Ecto neural progenitor cell (in vitro differentiated cells): ENCODE results near the gene MS4A8.
"Not testable (repeated sequence)": the region's sequence is repeated elsewhere in the genome, so short reads cannot be mapped to it uniquely, and the experiment has no call there.

Experiments
- DNase-seq: peaks from one replicate; pipeline ENCODE4 v3.0.0-alpha.2; 2018; ENCODE audit warnings: low spot score

MS4A8 gene

GRCh38 chr11:60699284-60699691 lies at the start of gene MS4A8:
TSS of gene MS4A8 (plus strand) at chr11:60699612. CDS start at chr11:60700861, 1,249 bp downstream.
- DNase-seq, result no peak

GRCh38 chr11:60657888-60658287 lies 41.5 kb upstream of the MS4A8 start:
- DNase-seq, result no peak

GRCh38 chr11:60658409-60658808 lies 41.0 kb upstream of the MS4A8 start:
- no peak for DNase-seq

- no peak for DNase-seq
Measured at GRCh38 chr11:60672255-60672654, 27.2 kb upstream of the MS4A8 start.

- not testable (repeated sequence) for DNase-seq
Measured at GRCh38 chr11:60678231-60678630, 21.2 kb upstream of the MS4A8 start.

- no peak for DNase-seq
Measured at GRCh38 chr11:60679879-60680278, 19.5 kb upstream of the MS4A8 start.

GRCh38 chr11:60680455-60681119 lies 18.8 kb upstream of the MS4A8 start:
- DNase-seq, result no peak

- DNase-seq, result not testable (repeated sequence)
Measured at GRCh38 chr11:60684541-60684848, 14.9 kb upstream of the MS4A8 start.

GRCh38 chr11:60691661-60692060 lies 7.8 kb upstream of the MS4A8 start:
- DNase-seq, result no peak

GRCh38 chr11:60699936-60700335 lies 524 bp downstream of the MS4A8 start:
- no peak for DNase-seq

GRCh38 chr11:60700689-60701468 lies 1.5 kb downstream of the MS4A8 start:
- DNase-seq, result peak; percentile 59

GRCh38 chr11:60701469-60701818 lies 2.0 kb downstream of the MS4A8 start:
- DNase-seq, result no peak

GRCh38 chr11:60703374-60703773 lies 4.0 kb downstream of the MS4A8 start:
- DNase-seq, result no peak

GRCh38 chr11:60705895-60706294 lies 6.5 kb downstream of the MS4A8 start:
- DNase-seq, result no peak

GRCh38 chr11:60706931-60707330 lies 7.5 kb downstream of the MS4A8 start:
- no peak for DNase-seq

- DNase-seq, result no peak
Measured at GRCh38 chr11:60710482-60710881, 11.1 kb downstream of the MS4A8 start.

- DNase-seq, result peak; percentile 19
Measured at GRCh38 chr11:60711276-60711675, 11.9 kb downstream of the MS4A8 start.

GRCh38 chr11:60713423-60713822 lies 14.0 kb downstream of the MS4A8 start:
- not testable (repeated sequence) for DNase-seq

GRCh38 chr11:60717956-60718355 lies 18.5 kb downstream of the MS4A8 start:
- no peak for DNase-seq

GRCh38 chr11:60718524-60719316 lies 19.3 kb downstream of the MS4A8 start:
- DNase-seq, result no peak

GRCh38 chr11:60719391-60719790 lies 20.0 kb downstream of the MS4A8 start:
- no peak for DNase-seq

GRCh38 chr11:60720460-60720859 lies 21.0 kb downstream of the MS4A8 start:
- no peak for DNase-seq

GRCh38 chr11:60724420-60724819 lies 25.0 kb downstream of the MS4A8 start, which contains the start of gene MS4A18:
TSS of gene MS4A18 (plus strand) at chr11:60724720.
- DNase-seq, result no peak
